GM19397 (cell line): ENCODE data around the gene ZDHHC22.

Experiments
- ATAC-seq: cut with Tn5 transposase; IDR thresholded peaks from one replicate; pipeline ENCODE4 v1.9.1; 2021; ENCODE audit warnings: mild to moderate bottlenecking, moderate library complexity; ENCODE audit not compliant: unreplicated experiment

Gene ZDHHC22

DNA sequence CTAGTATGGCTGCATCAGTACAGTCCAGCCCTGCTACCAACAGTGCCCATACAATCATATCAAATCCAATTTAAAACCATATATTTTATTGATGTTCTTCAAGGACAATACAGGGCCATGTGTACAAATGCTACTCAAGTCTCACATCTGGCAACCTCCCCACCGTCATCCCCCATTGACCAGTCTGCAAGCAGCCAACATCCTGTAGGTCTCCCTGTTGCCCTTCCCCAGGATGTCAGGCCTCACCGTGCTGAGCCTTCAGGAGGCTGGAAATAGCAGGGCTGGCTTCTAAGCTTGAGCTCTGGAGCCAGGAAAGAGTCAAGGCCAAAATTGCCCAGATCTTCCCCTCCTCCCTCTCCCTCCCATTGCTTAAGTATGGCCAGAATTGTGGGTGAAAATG lies 10.4 kb downstream of the ZDHHC22 start:
- ATAC-seq = no peak

DNA sequence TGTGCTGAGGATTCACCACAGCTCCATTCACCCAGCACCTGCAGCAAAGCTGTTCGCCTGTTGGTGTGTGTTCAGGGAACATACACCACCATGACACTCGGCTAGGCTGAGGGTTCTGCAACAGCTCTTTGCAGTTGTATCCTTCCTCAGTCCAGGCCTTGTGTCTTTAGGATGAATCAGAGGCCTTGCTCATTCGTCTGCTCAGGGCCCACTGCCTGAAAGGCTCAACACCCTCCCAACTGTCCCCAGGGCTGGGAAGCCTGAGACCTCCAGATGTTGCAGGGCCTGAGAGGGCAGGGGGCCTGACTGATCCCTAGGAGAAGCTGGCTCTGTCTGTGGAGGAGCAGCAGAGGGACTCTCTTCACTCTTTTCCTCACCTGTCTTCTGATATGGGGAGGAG lies 11.2 kb downstream of the ZDHHC22 start:
- ATAC-seq = no peak

DNA sequence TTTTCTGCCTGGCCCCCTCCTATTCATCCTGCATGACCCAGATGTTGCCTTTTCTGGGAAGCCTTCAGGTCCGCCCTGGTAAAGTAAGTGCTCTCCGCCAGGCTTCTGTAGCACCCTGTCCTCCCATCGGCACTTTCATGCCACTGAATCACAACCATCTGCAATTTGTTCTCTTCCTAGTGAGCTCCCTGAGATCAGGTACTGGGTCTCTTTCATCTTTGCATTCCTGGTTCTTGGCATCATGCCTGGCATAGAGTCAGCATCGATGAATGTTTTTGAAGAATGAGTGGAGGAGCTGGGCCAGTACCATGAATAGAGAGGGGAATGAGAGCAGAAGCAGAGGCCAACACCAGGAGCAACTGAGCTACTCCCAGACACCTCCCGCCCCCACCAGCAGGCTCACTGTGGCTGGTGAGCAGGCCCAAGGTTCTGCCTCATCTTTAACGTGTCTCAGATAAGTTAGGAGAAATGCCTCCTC lies 13.1 kb downstream of the ZDHHC22 start:
- ATAC-seq = no peak

DNA sequence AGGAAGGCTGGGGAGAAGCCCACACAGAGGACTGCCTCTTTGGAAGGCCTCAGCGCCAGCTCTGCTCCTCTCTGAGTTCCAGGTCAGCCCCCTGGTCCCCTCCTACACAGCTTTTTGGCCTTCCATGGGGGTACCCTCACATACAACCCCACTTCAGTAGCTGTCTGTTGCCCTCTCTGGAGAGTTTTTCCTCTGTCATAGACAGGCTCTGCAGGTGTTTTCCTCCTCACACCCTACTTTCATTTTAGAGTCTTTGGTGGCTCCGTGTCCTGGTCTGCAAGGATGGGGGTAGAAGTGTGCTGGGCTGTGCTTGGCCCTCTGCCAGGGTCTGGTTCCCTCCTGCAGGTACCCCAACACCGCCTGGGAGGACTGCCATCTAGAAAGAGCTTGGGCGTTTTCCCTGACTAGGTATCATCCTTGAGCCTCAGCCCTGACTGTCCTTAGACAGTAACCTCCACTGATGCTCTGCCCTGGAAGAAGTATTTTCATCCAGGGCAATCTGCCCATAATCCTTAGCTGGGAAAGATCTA lies 15.1 kb downstream of the ZDHHC22 start:
- no peak for ATAC-seq

DNA sequence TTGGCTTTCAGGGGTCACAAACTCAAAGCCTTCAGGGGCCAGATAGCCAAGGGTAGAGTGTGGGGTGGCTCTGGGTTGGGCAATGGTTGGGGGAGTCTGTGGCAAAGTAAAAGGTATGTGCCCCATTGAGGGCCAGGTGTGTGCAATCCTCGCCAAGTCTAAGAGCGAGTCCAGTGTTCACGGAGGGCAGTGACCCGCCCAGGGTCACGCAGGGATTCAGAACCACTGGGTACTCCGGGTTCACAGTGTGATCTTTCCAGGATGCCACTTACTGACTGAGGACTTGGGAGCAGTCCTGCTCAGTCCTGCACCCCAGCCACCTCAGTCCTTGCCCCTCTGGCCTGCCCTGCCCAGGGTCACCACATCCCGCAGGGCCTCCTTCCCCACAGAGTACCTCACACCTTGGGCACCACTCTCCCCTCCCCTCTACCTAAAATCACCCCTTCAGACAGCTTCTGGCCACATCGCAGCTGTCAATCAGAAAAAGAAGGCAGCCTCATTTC lies 15.7 kb downstream of the ZDHHC22 start:
- ATAC-seq = no peak

DNA sequence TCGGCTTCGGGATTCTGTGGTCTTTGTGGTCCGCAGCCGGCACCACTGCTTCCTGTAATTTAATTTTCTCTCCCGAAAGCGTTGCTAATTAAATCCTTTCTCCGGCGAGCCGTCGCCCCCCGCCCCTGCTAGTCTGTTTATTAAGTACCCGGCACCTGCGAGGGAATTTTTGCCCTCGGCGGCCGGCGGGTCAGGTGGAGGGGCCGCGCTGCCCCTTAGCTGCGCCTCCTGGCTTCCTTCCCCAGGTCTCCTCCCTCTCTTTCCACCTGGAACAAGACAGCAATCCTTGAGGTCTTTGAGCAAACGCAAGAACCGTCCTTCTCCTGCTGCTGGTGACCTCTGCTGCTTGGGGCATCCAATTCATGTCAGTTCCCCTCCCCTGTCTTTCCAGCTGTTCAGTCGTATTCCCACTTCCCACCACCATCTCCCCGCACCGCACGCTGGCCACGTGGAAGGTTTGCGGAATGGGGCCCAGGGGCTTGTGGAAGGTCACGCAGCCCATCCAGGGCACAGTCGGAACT lies 16.2 kb downstream of the ZDHHC22 start:
- ATAC-seq = no peak

DNA sequence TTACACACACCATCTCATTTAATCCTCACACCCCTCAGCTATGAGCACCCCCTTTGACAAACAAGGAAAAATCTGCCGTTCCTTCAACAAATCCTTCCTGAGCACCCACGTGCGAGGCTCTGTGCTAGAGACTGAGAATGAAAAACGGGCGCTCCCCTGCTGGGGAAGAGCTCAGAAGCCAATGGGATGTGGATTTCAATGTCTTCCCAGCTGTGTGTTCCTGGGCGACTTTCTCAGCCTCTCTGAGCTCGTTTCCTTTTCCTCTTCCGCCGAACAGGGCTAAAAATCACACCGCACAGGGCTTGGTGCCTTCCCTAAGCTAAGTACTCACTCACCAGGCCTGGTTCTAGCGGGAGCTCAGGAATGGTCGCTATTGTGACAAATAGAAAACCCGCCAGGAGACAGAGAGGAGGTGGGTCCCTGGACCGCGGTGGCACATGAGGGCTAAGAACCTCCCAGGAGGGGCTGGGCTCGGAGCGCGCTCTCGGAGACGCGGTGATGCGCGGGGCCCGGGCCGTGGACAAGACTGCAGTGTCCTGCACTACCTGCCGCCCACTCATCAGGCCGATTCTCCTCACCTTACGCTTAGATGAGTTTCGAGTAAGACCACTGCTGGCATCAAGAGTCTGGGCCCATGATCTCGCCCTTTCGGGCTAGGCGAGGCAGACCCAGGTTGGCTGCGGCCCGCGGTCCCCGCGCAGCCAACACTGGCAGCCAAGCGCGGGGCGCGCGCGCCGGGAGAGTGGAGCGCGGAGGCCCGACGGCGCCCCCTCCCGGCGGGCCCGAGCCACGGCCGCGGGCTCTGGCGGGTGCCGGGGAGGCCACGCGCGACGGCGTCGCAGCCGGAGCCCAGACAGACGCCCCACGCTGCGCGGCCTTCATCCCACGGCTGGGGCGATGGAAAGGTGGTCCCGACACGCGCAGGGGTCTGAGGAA lies 17.0 kb downstream of the ZDHHC22 start:
- ATAC-seq = no peak

DNA sequence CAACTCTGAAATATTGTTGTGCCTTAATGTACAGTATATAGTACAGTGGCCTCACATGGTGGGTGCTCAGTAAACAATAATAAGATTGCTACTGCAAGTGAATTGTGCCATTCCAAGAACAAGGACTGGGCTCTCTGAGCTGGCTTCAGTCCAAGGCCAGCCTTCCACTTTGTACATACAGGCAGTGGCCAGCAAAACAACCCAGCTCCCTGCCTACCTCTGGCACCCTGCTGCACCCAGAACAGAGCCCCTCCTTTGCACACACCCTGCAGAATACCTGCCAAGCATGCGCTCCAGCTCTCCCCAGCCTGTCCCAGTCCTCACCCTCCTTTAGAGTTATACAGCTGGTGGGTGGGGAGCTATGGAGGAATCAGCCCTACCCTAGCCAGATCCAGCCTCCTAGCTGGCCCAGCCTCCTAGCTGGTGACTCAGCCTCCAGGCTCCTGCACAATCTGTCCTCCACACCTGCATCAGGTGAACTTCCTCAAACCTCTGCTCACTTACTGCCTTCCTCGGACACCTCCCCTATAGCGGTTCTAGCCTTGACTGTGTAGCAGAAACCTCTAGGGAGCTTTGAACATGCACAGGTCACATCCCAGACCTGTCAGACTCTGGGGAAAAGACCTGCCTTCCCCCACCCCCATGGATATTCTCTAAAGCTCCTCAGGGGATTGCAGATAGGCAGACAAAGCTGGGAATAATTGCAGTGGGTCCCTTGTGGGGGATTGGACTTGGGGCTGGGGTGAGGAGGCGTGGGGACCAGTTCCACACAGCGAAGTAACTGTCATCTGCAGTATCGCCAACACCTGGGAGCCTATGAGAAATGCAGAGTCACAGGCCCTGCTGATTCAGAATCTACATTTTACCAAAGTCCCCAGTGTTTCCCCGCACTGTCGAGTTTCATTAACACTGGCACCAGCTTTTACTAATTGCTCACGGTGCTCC lies 17.9 kb downstream of the ZDHHC22 start:
- ATAC-seq = no peak

DNA sequence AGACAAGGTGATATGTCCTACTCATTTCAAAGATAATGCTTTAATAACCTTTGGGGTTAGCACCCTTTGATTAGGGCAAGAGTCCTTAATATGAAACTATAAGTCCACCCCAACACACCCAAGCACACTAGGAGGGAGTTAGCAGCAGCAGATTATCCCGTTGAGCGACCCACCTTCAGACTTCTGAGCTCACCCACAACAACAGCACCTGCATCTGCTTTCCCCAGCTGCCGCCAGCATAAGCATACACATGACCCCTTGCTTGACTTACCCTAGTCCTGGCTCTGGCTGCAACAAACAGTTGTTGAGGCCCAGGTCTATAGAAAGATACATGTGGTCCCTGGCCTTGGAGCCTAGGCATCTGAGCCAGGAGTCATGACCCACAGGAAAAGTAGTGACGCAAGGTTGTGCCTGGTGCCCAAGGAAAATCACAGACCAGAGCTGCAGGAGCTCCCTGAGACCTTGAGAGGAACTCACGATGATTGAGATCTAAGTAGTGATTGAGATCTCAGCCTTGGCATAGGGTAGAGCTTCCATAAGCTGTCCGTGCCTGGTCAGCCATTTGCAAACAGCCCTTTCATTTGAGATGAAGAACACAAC lies 19.0 kb downstream of the ZDHHC22 start:
- ATAC-seq = no peak

DNA sequence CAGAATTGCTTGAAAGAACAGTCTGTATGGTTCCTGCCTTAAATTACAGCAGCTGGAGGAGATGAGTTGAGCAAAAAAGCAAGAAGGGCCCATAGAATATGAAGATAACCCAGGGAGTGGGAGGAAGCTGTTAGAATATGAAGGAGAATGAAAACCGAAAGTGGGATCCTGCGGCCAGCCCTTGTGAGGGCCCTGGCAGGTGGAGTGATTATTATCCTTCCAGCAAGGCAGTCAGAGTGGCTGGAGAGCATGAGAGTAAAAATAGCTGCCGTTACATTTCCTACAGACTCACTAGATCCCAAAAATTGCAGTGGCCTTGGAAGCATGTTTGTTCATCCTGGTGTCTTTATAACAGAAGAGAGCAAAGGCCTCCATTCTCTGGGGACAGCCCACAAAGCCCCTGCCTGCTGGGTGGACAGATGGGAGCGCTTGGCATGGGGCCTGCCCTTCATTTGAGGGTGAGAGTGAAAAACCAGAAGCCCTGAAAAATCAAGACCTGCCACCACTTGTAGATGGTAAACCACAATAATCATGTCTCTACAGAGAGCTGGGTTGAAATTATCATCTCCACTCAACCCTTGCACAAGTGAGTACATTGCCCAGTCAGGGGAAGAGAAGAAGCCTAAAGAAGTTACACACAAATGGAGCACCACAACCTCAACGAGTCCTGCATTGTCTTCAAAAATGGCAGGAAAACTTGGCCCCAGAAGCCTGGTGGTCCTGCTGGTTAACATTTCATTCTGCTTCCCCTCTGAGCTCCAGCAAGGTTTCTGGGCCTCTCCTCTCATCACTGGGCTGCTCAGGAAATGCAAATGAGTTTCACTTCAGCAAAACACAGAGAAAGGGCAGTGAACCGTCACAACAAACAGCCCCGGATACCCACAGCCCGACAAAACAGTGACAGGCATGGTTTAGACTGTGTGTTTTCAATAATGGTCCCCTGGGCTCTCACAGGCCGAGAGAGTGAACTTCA lies 20.5 kb downstream of the ZDHHC22 start:
- peak; percentile 81 for ATAC-seq

DNA sequence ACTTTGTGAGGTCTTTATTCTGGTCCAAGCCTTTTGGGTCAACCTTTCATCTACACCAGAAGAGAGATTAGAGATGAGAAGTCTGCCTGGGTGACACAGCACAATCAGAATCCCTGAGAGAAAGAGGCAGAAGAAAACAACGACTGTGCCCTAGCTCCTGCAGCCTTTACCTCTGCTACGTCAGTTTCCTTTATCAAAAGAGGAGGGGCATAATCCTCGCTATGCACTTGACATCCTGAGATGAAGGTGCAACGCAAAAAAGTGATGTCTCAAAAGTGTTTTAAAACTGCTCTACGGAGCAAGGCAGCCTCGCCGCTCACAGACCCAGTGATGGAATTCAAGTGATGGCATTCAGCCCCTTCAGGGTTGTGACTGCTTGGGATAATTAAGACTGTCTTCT lies 21.7 kb downstream of the ZDHHC22 start:
- no peak for ATAC-seq

DNA sequence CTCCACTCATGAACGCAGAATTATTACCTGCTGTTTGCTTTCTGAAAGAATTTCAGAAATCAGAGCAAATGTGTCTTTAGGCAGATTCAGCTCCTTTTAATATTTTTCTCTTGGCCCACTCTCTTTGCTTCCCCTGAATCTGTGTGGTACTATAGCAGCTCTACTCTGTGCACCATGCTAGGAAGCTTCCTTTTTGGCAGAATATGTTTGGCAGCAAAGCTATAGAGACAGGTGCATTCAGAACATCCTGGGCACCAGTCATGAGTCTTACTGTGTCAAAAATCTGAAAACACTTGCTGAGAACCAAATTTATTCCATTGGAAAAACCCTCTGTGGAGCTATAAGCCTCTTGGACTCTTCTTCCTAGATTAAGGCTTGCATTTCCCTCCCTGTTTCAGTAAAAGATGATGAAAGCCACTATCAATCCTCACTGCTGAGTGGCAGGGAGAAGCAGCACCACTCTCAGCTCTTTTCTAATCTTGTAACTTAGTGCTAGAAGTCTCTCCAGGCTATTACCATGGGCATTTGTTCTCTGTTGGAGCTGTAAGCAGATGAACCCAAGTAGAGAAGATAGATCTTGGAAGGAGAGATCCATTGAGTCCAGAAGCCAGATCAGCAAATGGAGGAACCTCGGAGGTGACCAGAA lies 25.3 kb downstream of the ZDHHC22 start:
- no peak for ATAC-seq

DNA sequence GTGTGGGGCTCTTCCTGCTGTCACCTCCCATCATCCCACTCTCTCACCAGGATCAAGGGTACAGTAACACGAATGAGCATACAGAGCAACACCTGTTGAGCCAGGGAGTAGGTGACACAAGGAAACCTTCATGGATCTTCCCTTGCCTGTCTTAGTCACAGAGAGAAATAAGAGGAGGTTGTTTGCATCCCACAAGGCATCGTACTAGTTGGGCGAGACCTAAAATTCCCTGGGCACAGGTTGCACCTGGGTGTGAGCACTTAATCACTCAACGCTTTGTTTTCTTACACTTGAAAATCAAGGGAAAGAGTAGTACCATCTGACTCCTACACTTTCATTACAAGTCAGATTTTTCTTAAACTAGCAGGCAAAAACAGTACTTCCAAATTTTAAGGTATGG lies 27.0 kb downstream of the ZDHHC22 start:
- ATAC-seq = no peak

DNA sequence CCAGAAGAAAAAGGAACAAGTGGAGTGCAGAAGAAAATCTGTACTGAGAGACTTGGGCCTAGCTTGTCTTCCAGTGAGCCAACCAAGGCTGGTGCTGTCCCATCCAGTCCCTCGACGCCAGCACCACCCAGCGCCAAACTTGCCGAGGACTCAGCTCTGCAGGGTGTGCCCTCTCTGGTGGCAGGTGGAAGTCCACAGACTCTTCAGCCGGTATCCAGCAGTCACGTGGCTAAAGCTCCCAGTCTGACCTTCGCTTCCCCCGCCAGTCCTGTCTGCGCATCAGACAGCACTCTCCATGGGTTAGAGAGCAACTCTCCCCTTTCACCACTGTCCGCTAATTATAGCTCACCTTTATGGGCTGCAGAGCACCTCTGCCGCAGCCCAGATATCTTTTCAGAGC lies 27.9 kb downstream of the ZDHHC22 start:
- ATAC-seq = no peak

DNA sequence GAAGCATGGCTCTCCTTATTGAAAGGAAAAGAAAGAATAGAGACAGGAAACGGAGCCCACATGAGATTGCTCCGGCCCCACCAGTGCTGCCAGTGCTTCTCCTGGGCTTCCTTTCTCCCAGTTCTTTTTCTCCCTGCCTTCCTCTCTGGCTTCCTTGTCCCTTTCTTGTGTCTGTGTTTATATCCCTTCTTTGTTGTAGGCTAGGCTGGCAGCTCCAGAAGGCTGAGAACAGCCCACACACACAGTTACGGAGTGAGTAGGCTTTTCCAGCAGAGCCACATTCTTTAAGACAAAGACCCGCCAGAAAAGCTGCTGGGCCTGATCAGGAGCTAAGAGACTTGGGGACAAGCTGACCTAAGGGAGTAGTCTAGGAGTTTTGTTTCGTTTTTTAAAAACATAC lies 30.6 kb downstream of the ZDHHC22 start:
- no peak for ATAC-seq

DNA sequence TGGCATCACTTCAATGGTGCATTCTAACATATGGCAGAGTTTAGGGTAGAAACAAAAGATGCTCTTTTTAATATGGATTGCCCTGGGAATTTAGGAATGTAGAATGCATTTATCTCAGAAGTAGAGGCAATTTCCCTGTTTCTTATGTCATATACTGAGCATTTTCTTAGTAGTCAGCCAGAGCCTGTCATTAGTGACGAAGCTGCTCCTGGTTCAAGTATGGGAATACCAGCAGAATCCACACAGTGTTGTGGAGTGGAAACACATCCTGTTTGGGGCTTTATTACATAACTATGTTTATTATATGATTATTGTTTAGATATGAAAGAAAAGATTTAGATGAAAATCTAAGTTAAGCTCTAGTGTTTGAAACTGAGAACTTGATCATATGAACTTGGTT lies 31.3 kb downstream of the ZDHHC22 start:
- ATAC-seq = no peak

DNA sequence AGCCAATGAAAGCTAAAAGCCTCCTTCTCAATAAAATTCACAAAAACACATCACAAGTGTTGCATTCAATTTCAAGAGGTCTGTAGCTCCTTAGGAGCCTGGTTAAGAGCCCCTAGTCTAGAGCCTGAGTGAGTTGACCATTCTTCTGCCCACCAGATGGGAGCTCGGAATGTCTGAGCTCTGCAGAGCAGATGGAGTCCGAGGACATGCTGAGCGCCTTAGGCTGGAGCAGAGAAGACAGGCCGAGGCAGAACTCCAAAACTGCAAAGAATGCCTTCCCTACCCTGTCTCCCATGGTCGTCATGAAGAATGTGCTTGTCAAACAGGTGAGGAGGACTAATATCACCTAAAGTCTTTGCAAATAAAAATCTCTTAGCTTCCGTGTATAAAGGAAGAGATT lies 31.9 kb downstream of the ZDHHC22 start:
- ATAC-seq = no peak

DNA sequence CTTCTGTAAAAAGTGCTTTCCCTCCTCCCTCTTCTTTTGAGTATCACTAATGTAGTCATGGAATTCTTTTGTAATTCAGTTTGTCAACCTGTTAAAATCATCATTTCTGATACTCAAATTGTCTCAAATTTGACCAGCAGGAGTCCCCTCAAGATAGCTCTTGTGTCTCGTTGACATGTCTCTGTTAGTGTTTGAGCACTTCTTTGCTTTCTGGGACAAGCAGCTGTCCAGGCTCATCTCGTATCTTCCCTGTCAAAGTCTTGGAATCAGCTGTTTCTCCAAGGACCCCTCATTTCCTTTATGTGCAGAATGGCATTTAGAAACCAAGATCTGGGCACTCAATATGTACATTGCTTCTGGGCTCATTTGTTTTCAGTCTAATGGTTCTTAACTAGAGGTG lies 32.8 kb downstream of the ZDHHC22 start:
- ATAC-seq = no peak

DNA sequence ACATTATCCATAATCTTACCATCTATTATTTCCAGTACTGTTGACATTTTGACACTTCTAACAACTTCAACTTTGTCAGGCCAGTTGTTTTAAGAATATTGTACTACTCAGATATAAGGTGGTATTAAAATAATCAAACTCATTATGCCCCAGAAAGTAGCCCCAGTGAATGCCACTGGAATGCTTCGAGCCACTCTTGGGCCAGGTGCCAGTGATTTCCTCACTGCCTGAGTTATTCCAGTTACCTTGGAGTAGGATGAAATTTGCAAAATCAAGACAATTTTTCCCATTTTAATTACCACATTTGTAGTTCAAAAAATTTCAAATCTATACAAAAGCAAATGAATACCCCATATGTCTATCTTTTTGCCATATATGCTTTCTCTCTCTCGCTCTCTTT lies 34.4 kb downstream of the ZDHHC22 start:
- ATAC-seq = no peak
